Globus pallidus (tissue), 1 donor: ENCODE results near the gene RRAGB.
"Not testable (repeated sequence)": the region's sequence is repeated elsewhere in the genome, so short reads cannot be mapped to it uniquely, and the experiment has no call there.

Experiments used
- DNase-seq: peaks from one replicate; pipeline ENCODE4 v3.0.0-alpha.2; 2015; ENCODE audit warnings: low spot score

Gene RRAGB

GRCh38 chrX:55767100-55767499 lies 49.6 kb downstream of the RRAGB start:
- no peak for DNase-seq

- DNase-seq = not testable (repeated sequence)
Measured at GRCh38 chrX:55774419-55774818, 56.9 kb downstream of the RRAGB start.

- no peak for DNase-seq
Measured at GRCh38 chrX:55777596-55777995, 60.0 kb downstream of the RRAGB start.

GRCh38 chrX:55778322-55778721 lies 60.8 kb downstream of the RRAGB start:
- DNase-seq = no peak

GRCh38 chrX:55783723-55784122 lies 66.2 kb downstream of the RRAGB start:
- no peak for DNase-seq

GRCh38 chrX:55787063-55787462 lies 69.5 kb downstream of the RRAGB start:
- no peak for DNase-seq

- DNase-seq = no peak
Measured at GRCh38 chrX:55787727-55788126, 70.2 kb downstream of the RRAGB start.

- no peak for DNase-seq
Measured at GRCh38 chrX:55794405-55794804, 76.9 kb downstream of the RRAGB start.

- no peak for DNase-seq
Measured at GRCh38 chrX:55796496-55796895, 78.9 kb downstream of the RRAGB start.

GRCh38 chrX:55801811-55802210 lies 84.3 kb downstream of the RRAGB start:
- no peak for DNase-seq
